RWPE1 (cell line): ENCODE results near the gene CXADR.

Experiments used
- CTCF ChIA-PET: fragments of 350-600 bp; sonication (Branson Sonifier 250); formaldehyde crosslinking; extraction: SDS; loops from one replicate; lab custom pipeline; 2021; lab: Yijun Ruan, JAX
- POLR2A ChIA-PET: fragments of 400-600 bp; formaldehyde crosslinking; extraction: SDS; loops from one replicate; lab custom pipeline; 2020; ENCODE audit warnings: antibody characterized with exemption; ENCODE audit not compliant: low non-redundant PET; lab: Yijun Ruan, JAX
- DNase-seq: peaks from one replicate; pipeline ENCODE4 v3.0.0; 2012; ENCODE audit warnings: low spot score
- H3K27ac ChIP-seq: fragments of 450-650 bp; 2 replicates; pipeline ENCODE4 v1.5.1; 2017
- TF ChIP-seq, protein P1 (sequence below): fragments of 450-650 bp; conservative IDR thresholded peaks from 2 replicates; pipeline ENCODE4 v1.5.1; 2017; ENCODE audit warnings: low read depth, mild to moderate bottlenecking

The CXADR gene

DNA sequence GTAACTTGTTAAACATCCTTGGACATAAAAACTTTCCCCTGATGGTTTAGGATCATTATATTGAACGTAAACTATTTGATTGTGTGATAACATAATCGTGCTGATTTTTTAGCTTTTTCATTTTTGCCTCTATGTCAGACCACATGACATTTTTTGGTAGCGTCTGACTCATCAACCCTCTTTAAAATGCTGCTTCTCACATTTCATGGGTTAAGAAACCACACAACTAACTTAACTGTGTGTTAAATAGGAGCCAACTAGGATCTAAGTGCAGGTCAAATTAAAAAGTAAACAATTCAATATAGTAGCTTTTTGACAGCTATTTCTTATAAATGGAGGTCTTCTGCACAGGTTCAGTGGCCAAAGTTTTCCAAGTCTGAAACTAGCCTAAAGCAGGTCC lies 90.0 kb downstream of the CXADR start:
- H3K27ac ChIP-seq = no peak overlapping the region
- DNase-seq = no peak
- TF ChIP-seq, protein P1, sequence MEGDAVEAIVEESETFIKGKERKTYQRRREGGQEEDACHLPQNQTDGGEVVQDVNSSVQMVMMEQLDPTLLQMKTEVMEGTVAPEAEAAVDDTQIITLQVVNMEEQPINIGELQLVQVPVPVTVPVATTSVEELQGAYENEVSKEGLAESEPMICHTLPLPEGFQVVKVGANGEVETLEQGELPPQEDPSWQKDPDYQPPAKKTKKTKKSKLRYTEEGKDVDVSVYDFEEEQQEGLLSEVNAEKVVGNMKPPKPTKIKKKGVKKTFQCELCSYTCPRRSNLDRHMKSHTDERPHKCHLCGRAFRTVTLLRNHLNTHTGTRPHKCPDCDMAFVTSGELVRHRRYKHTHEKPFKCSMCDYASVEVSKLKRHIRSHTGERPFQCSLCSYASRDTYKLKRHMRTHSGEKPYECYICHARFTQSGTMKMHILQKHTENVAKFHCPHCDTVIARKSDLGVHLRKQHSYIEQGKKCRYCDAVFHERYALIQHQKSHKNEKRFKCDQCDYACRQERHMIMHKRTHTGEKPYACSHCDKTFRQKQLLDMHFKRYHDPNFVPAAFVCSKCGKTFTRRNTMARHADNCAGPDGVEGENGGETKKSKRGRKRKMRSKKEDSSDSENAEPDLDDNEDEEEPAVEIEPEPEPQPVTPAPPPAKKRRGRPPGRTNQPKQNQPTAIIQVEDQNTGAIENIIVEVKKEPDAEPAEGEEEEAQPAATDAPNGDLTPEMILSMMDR = no peak
- ChIA-PET CTCF (no interaction called here), POLR2A (no interaction called here)

DNA sequence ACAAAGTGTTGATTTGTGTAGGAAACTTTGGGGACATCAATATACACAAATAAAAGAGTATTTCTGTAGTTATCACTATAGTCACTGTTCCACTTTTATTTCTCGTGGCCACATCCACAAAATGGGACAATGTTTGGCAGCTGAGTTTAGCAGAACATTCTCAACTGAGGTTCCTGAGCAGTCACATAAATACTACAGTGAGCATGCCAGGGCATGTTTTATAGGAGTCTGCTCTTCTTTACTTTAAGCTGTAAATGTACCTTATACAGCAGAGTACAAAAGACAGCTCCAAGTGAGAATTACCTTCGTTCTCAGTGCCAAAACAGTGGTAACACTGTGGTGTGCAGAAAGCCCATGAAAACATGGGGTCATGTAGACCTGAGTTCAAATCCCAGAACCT lies 94.8 kb downstream of the CXADR start:
- POLR2A ChIA-PET = interaction anchor here (0.6 kb wide), 1 partner anchor 68 kb away, joined by 5 read pairs; no protein-coding TSS in a partner anchor
- TF ChIP-seq, protein P1 = no peak
- H3K27ac ChIP-seq = peak overlapping the region; percentile 70
- no peak for DNase-seq
- CTCF ChIA-PET = interaction anchor here (0.6 kb wide), 1 partner anchor 12 kb away, joined by 3 read pairs; no protein-coding TSS in a partner anchor

- H3K27ac ChIP-seq = no peak overlapping the region
- ChIA-PET CTCF (interaction anchor here (0.5 kb wide), 1 partner anchor 25 kb away, joined by 3 read pairs; no protein-coding TSS in a partner anchor), POLR2A (no interaction called here)
- TF ChIP-seq, protein P1 = no peak
- no peak for DNase-seq
Measured at GRCh38 chr21:17609681-17610080, 96.8 kb downstream of the CXADR start.

DNA sequence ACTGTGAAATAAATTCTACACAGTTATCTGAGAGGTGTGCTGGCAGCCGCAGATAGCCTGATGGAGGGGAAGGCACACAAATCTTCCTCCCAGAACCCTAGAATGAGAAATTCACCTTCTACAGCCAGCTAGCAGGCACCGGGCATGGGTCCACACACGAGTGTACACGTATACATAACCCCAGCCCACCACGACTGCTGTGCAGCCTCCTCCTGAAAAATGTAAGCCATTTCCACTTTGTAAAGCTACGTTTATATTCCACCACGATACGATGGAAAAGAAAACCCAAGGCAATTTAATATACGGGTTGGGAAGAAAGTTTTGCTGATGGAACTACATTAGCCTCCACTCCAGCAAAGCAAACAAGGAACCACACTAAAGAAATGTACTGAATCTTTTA lies 98.1 kb downstream of the CXADR start:
- H3K27ac ChIP-seq = peak overlapping the region; percentile 70
- TF ChIP-seq, protein P1 = no peak
- POLR2A ChIA-PET = no interaction called here
- no peak for DNase-seq
- CTCF ChIA-PET = interaction anchor here (1.0 kb wide), 1 partner anchor 224 kb away, joined by 3 read pairs; no protein-coding TSS in a partner anchor

GRCh38 chr21:17611414-17612022 lies 98.7 kb downstream of the CXADR start:
- peak; percentile 67 for DNase-seq
- ChIA-PET CTCF (interaction anchor here (0.5 to 1.0 kb wide), 2 partner anchors 225 to 380 kb away, joined by 3 read pairs; no protein-coding TSS in a partner anchor), POLR2A (no interaction called here)
- TF ChIP-seq, protein P1 = no peak
- peak overlapping the region; percentile 76 for H3K27ac ChIP-seq

DNA sequence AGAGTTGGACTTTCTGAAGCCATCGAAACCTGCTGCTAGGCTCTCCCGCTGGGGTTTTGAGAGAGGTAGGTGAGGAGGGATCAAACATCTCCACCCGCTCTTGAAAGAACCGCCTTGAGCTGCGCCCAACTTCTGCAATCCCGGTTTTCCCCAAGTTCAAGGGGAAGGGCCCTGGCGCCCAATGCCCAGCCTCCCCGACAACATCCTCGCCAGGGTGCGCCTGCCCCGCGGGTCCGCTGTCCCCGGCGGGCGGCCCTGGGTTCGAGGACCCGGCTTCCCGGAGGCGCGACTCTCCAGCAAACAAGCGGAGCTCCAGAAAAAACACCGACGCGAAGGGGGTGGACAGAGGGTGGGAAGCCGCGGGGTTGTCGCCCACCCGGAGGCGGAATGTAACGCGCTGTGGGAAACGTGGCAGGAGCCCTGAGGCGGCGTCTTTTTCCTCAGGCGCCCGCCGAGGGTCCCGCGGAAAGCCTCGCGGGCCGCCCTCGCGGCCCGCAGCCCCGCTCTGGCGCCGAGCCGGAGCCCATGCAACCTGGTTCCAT lies 99.3 kb downstream of the CXADR start:
- POLR2A ChIA-PET = no interaction called here
- H3K27ac ChIP-seq = peak overlapping the region; percentile 76
- DNase-seq = peak; percentile 45
- TF ChIP-seq, protein P1 = no peak
- CTCF ChIA-PET = interaction anchor here (0.5 kb wide), 1 partner anchor 380 kb away, joined by 3 read pairs; no protein-coding TSS in a partner anchor
